AG09309 (cell line): ENCODE results near the gene PXN.

Experiments used
- DNase-seq: peaks from one replicate; pipeline ENCODE4 v3.0.0-alpha.2; 2010; ENCODE audit warnings: low read depth
- H3K4me3 ChIP-seq: 2 replicates; pipeline ENCODE4 v1.5.1; 2011; ENCODE audit warnings: mild to moderate bottlenecking, low read depth, low read length, moderate library complexity; ENCODE audit not compliant: control insufficient read depth
- CTCF ChIP-seq: IDR thresholded peaks from 2 replicates; pipeline ENCODE4 v1.5.1; 2011; ENCODE audit warnings: mild to moderate bottlenecking, low read depth, low read length, inconsistent platforms; ENCODE audit not compliant: insufficient read depth, control insufficient read depth; ENCODE audit errors: missing control alignments

PXN gene

GRCh38 chr12:120262852-120263747, 2.4 kb downstream of the PXN start:
- peak overlapping the region; percentile 98 for H3K4me3 ChIP-seq
- no peak for TF ChIP-seq CTCF
- no peak for DNase-seq

GRCh38 chr12:120261951-120262851, 3.3 kb downstream of the PXN start:
- H3K4me3 ChIP-seq, result peak overlapping the region; percentile 98
- no peak for TF ChIP-seq CTCF
- DNase-seq, result no peak

GRCh38 chr12:120260607-120261006, 4.9 kb downstream of the PXN start:
- DNase-seq, result no peak
- H3K4me3 ChIP-seq, result no peak overlapping the region
- no peak for TF ChIP-seq CTCF

- no peak for TF ChIP-seq CTCF
- no peak overlapping the region for H3K4me3 ChIP-seq
- peak; percentile 41 for DNase-seq
Measured at GRCh38 chr12:120259418-120260202, 5.9 kb downstream of the PXN start.

GRCh38 chr12:120258323-120258896, 7.1 kb downstream of the PXN start:
- DNase-seq, result no peak
- H3K4me3 ChIP-seq, result no peak overlapping the region
- no peak for TF ChIP-seq CTCF
